Measurements from ENCODE around the gene MANSC4.

GRCh38 chr12:27787559-27787958, 7.5 kb upstream of the MANSC4 start:
- TF ChIP-seq, protein P1, sequence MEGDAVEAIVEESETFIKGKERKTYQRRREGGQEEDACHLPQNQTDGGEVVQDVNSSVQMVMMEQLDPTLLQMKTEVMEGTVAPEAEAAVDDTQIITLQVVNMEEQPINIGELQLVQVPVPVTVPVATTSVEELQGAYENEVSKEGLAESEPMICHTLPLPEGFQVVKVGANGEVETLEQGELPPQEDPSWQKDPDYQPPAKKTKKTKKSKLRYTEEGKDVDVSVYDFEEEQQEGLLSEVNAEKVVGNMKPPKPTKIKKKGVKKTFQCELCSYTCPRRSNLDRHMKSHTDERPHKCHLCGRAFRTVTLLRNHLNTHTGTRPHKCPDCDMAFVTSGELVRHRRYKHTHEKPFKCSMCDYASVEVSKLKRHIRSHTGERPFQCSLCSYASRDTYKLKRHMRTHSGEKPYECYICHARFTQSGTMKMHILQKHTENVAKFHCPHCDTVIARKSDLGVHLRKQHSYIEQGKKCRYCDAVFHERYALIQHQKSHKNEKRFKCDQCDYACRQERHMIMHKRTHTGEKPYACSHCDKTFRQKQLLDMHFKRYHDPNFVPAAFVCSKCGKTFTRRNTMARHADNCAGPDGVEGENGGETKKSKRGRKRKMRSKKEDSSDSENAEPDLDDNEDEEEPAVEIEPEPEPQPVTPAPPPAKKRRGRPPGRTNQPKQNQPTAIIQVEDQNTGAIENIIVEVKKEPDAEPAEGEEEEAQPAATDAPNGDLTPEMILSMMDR (IDR thresholded peaks at IDR 0.05), result no peak
- TF ChIP-seq POLR2A (IDR thresholded peaks at IDR 0.05), result no peak
- TF ChIP-seq POLR2AphosphoS5 (IDR thresholded peaks at IDR 0.05), result no peak
